Activated CD4-positive, alpha-beta memory T cell treated with anti-CD3 and anti-CD28 coated beads for 36 hours (primary cell): ENCODE measurements around the gene CPS1. TPM values are rescaled to one million over a fixed set of nuclear protein-coding genes. Genes with fewer than 3 reads are reported as not detected.

Source experiments
- CTCF ChIA-PET: fragments of 350-600 bp; sonication (Branson Sonifier 250); formaldehyde crosslinking; loops from one replicate; lab custom pipeline; 2021; ENCODE audit warnings: antibody characterized with exemption, inconsistent platforms; lab: Charles Lee
- POLR2A ChIA-PET: fragments of 350-600 bp; sonication (Branson Sonifier 250); formaldehyde crosslinking; loops from one replicate; lab custom pipeline; 2021; ENCODE audit warnings: antibody characterized with exemption; lab: Charles Lee
- DNase-seq: peaks from one replicate; pipeline ENCODE4 v3.0.0-alpha.2; 2020
- H3K27ac Mint-ChIP-seq: one replicate; pipeline ENCODE4 v1.8.0; 2021; ENCODE audit warnings: mixed read lengths
- H3K27me3 Mint-ChIP-seq: one replicate; pipeline ENCODE4 v1.8.0; 2021; ENCODE audit warnings: mixed read lengths
- H3K36me3 Mint-ChIP-seq: one replicate; pipeline ENCODE4 v1.8.0; 2021; ENCODE audit warnings: mixed read lengths
- H3K4me1 Mint-ChIP-seq: one replicate; pipeline ENCODE4 v1.8.0; 2021; ENCODE audit warnings: low read depth, mixed read lengths
- H3K4me3 Mint-ChIP-seq: one replicate; pipeline ENCODE4 v1.8.0; 2021; ENCODE audit warnings: mild to moderate bottlenecking, mixed read lengths
- H3K9me3 Mint-ChIP-seq: one replicate; pipeline ENCODE4 v1.8.0; 2021; ENCODE audit warnings: mixed read lengths
- intact Hi-C: fragments of 100-400 bp; cut with micrococcal nuclease; formaldehyde crosslinking; loops from one replicate; pipeline ENCODE4 v1.15.1; 2023
- total RNA-seq, 2 experiments: library from RNA; stranded (reverse); gene quantifications; one replicate each; pipeline ENCODE4 v1.2.3, GENCODE V29; 2021

Gene CPS1
- total RNA-seq, 2 experiments from 2014 or later = 1.7 TPM

GRCh38 chr2:210577263-210578071, 21.1 kb downstream of the CPS1 start:
- no peak for DNase-seq
- no peaks in the 10 kb centered on the region for H3K4me1 Mint-ChIP-seq
- no peak overlapping the region for H3K4me3 Mint-ChIP-seq
- intact Hi-C loops = loop anchor here (1.0 to 5.0 kb wide), 2 partner anchors 581 to 1990 kb away; no protein-coding TSS in a partner anchor
- CTCF ChIA-PET = interaction anchor here (0.8 to 1.5 kb wide), 5 partner anchors 11 to 1990 kb away, joined by 3 to 4 read pairs (median 4); no protein-coding TSS in a partner anchor
- POLR2A ChIA-PET = no interaction called here
- H3K27me3 Mint-ChIP-seq = no peaks in the 10 kb centered on the region
- no peak overlapping the region for H3K27ac Mint-ChIP-seq
- no peaks in the 10 kb centered on the region for H3K9me3 Mint-ChIP-seq
- H3K36me3 Mint-ChIP-seq = no peaks in the 10 kb centered on the region

GRCh38 chr2:210584834-210585233, 28.4 kb downstream of the CPS1 start:
- H3K4me3 Mint-ChIP-seq = no peak overlapping the region
- ChIA-PET POLR2A (no interaction called here), CTCF (interaction anchor here (1.6 kb wide), 1 partner anchor 10 kb away, joined by 3 read pairs; no protein-coding TSS in a partner anchor)
- H3K36me3 Mint-ChIP-seq = no peaks in the 10 kb centered on the region
- H3K27me3 Mint-ChIP-seq = no peaks in the 10 kb centered on the region
- no peaks in the 10 kb centered on the region for H3K9me3 Mint-ChIP-seq
- H3K27ac Mint-ChIP-seq = no peak overlapping the region
- no peaks in the 10 kb centered on the region for H3K4me1 Mint-ChIP-seq
- intact Hi-C loops = no loop called here
- DNase-seq = no peak

- Mint-ChIP-seq H3K9me3 (no peaks in the 10 kb centered on the region), H3K36me3 (no peaks in the 10 kb centered on the region), H3K27me3 (no peaks in the 10 kb centered on the region), H3K27ac (no peak overlapping the region), H3K4me1 (no peaks in the 10 kb centered on the region), H3K4me3 (no peak overlapping the region)
- no peak for DNase-seq
- intact Hi-C loops = no loop called here
- ChIA-PET POLR2A (no interaction called here), CTCF (interaction anchor here (1.0 kb wide), 1 partner anchor 12 kb away, joined by 3 read pairs; no protein-coding TSS in a partner anchor)
These were observed 30.0 kb downstream of the CPS1 start for GRCh38 chr2:210586381-210586780.

- Mint-ChIP-seq H3K9me3 (no peaks in the 10 kb centered on the region), H3K27me3 (no peaks in the 10 kb centered on the region), H3K4me3 (no peak overlapping the region), H3K4me1 (no peaks in the 10 kb centered on the region), H3K27ac (no peak overlapping the region), H3K36me3 (no peaks in the 10 kb centered on the region)
- intact Hi-C loops = no loop called here
- POLR2A ChIA-PET = no interaction called here
- CTCF ChIA-PET = interaction anchor here (1.0 kb wide), 1 partner anchor 13 kb away, joined by 3 read pairs; no protein-coding TSS in a partner anchor
- no peak for DNase-seq
These were observed 35.3 kb downstream of the CPS1 start for GRCh38 chr2:210591663-210592062.

GRCh38 chr2:210592726-210593125, 36.3 kb downstream of the CPS1 start:
- ChIA-PET CTCF (interaction anchor here (1.0 kb wide), 1 partner anchor 16 kb away, joined by 4 read pairs; no protein-coding TSS in a partner anchor), POLR2A (no interaction called here)
- H3K4me1 Mint-ChIP-seq = no peaks in the 10 kb centered on the region
- H3K27me3 Mint-ChIP-seq = no peaks in the 10 kb centered on the region
- intact Hi-C loops = no loop called here
- no peaks in the 10 kb centered on the region for H3K36me3 Mint-ChIP-seq
- no peak for DNase-seq
- H3K9me3 Mint-ChIP-seq = no peaks in the 10 kb centered on the region
- H3K27ac Mint-ChIP-seq = no peak overlapping the region
- no peak overlapping the region for H3K4me3 Mint-ChIP-seq

- H3K9me3 Mint-ChIP-seq = peaks cover 2% of the 10 kb centered on the region
- H3K36me3 Mint-ChIP-seq = no peaks in the 10 kb centered on the region
- ChIA-PET CTCF (interaction anchor here (1.0 kb wide), 1 partner anchor 17 kb away, joined by 4 read pairs; no protein-coding TSS in a partner anchor), POLR2A (no interaction called here)
- no peak overlapping the region for H3K27ac Mint-ChIP-seq
- H3K4me3 Mint-ChIP-seq = no peak overlapping the region
- intact Hi-C loops = no loop called here
- H3K27me3 Mint-ChIP-seq = no peaks in the 10 kb centered on the region
- no peak for DNase-seq
- no peaks in the 10 kb centered on the region for H3K4me1 Mint-ChIP-seq
These were observed 36.8 kb downstream of the CPS1 start for GRCh38 chr2:210593166-210593565.

- POLR2A ChIA-PET = no interaction called here
- CTCF ChIA-PET = no interaction called here
- Mint-ChIP-seq H3K27me3 (no peaks in the 10 kb centered on the region), H3K36me3 (no peaks in the 10 kb centered on the region), H3K27ac (no peak overlapping the region), H3K4me3 (no peak overlapping the region), H3K4me1 (no peaks in the 10 kb centered on the region), H3K9me3 (peaks cover 7% of the 10 kb centered on the region)
- no peak for DNase-seq
- intact Hi-C loops = no loop called here
These were observed 41.8 kb downstream of the CPS1 start for GRCh38 chr2:210598219-210598618.

GRCh38 chr2:210599476-210599875, 43.1 kb downstream of the CPS1 start:
- CTCF ChIA-PET = no interaction called here
- intact Hi-C loops = no loop called here
- Mint-ChIP-seq H3K27me3 (no peaks in the 10 kb centered on the region), H3K4me3 (no peak overlapping the region), H3K9me3 (peaks cover 7% of the 10 kb centered on the region), H3K36me3 (no peaks in the 10 kb centered on the region), H3K4me1 (no peaks in the 10 kb centered on the region), H3K27ac (no peak overlapping the region)
- POLR2A ChIA-PET = no interaction called here
- no peak for DNase-seq

GRCh38 chr2:210604666-210605065, 48.3 kb downstream of the CPS1 start:
- H3K4me1 Mint-ChIP-seq = no peaks in the 10 kb centered on the region
- H3K36me3 Mint-ChIP-seq = no peaks in the 10 kb centered on the region
- no peaks in the 10 kb centered on the region for H3K27me3 Mint-ChIP-seq
- intact Hi-C loops = no loop called here
- H3K27ac Mint-ChIP-seq = no peak overlapping the region
- no peak for DNase-seq
- H3K4me3 Mint-ChIP-seq = no peak overlapping the region
- ChIA-PET CTCF (interaction anchor here (0.6 kb wide), 1 partner anchor 523 kb away, joined by 3 read pairs; no protein-coding TSS in a partner anchor), POLR2A (no interaction called here)
- H3K9me3 Mint-ChIP-seq = no peaks in the 10 kb centered on the region

- H3K27ac Mint-ChIP-seq = no peak overlapping the region
- intact Hi-C loops = no loop called here
- H3K9me3 Mint-ChIP-seq = no peaks in the 10 kb centered on the region
- no peak overlapping the region for H3K4me3 Mint-ChIP-seq
- H3K27me3 Mint-ChIP-seq = no peaks in the 10 kb centered on the region
- H3K36me3 Mint-ChIP-seq = no peaks in the 10 kb centered on the region
- no peaks in the 10 kb centered on the region for H3K4me1 Mint-ChIP-seq
- ChIA-PET CTCF (no interaction called here), POLR2A (no interaction called here)
- DNase-seq = no peak
These were observed 49.6 kb downstream of the CPS1 start for GRCh38 chr2:210606001-210606400.

- no peak for DNase-seq
- intact Hi-C loops = no loop called here
- Mint-ChIP-seq H3K4me3 (no peak overlapping the region), H3K27me3 (no peaks in the 10 kb centered on the region), H3K9me3 (peaks cover 3% of the 10 kb centered on the region), H3K27ac (no peak overlapping the region), H3K36me3 (no peaks in the 10 kb centered on the region), H3K4me1 (no peaks in the 10 kb centered on the region)
- ChIA-PET CTCF (no interaction called here), POLR2A (no interaction called here)
These were observed 55.1 kb downstream of the CPS1 start for GRCh38 chr2:210611466-210611865.

GRCh38 chr2:210616074-210616473, 59.7 kb downstream of the CPS1 start:
- H3K36me3 Mint-ChIP-seq = no peaks in the 10 kb centered on the region
- intact Hi-C loops = loop anchor here (5.0 kb wide), 1 partner anchor 421 kb away; no protein-coding TSS in a partner anchor
- no peak for DNase-seq
- ChIA-PET POLR2A (no interaction called here), CTCF (no interaction called here)
- no peaks in the 10 kb centered on the region for H3K4me1 Mint-ChIP-seq
- no peak overlapping the region for H3K4me3 Mint-ChIP-seq
- H3K9me3 Mint-ChIP-seq = peaks cover 3% of the 10 kb centered on the region
- no peaks in the 10 kb centered on the region for H3K27me3 Mint-ChIP-seq
- H3K27ac Mint-ChIP-seq = no peak overlapping the region
